RPMI7951 (cell line): ENCODE data around the gene CENPP. TPM values are rescaled to one million over a fixed set of nuclear protein-coding genes. Genes with fewer than 3 reads are reported as not detected.

Source experiments
- DNase-seq: peaks from one replicate; pipeline ENCODE4 v3.0.0-alpha.2; 2012; ENCODE audit warnings: low read depth
- total RNA-seq: library from RNA; depleted of rRNA; stranded (reverse); fragments of >200 nt; shearing (Covaris generic); gene quantifications from 2 replicates; pipeline ENCODE4 v1.2.3, GENCODE V29; 2014

The CENPP gene
- total RNA-seq, 1 experiment from 2014 or later, result 17.8 TPM

GRCh38 chr9:92598382-92598781, 272.6 kb downstream of the CENPP start:
- no peak for DNase-seq

DNA sequence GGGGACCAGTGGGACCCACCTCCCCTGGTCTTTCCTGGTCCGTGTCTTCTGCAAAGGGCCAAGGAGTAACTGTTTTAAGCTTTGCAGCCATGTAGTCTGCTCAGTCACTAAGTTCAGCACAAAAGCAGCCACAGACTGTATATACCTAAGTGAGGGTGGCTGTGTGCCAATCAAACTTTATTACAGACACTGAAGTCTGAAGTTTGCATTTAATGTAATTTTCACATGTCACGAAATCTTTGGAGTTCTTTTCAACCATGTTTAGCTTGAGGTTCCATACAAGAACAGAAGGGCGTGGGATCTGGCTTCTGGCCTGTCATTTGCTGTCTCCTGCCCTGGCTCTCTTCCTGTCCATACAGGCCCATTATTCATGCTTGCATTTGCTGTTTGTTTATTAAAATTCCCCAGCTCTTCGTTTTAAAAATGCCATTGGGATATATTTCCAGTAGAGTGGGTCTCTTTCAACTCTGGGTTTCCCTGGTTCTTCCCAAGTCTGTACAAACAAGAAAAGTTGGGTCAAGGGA, 274.2 kb downstream of the CENPP start:
- no peak for DNase-seq

DNA sequence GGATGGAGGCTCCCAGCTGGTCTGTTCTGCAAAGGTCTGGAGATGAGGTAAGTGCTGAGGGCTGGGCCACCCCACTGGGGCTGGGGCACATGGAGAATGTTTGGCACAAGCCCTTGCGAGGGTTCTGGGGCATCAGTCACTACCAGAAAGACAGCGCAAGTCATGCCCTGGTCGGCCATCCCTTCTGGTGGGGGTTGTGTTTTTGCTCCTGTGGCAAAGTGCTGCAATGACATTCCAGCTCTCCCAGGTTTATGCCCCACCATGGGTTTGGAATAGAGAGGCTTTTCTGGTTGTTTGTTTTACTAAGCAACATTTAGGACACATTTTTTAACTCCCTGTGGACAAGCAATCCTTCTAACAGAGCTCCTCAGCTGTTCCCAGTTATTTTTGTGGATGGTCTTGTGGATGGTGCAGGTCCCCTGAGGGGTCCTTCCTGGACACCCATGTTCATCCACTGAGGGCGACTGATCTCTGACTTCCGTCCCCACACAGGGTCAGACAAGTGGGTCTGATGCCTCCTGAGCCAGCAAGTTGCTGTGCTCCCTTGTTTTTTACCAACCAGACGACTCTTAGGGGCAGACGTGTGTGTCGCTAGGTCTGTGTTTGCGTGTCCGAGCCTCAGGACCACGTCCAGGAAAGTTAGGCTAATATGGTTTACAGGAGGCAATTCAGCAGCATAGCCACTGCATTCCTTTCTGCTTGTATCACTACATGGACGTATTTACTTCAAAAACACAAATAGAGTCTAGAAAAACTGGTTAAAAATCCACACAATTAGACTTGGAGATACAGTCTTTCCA, 274.9 kb downstream of the CENPP start:
- DNase-seq, result no peak

GRCh38 chr9:92601451-92601850, 275.7 kb downstream of the CENPP start:
- no peak for DNase-seq

GRCh38 chr9:92602413-92602812, 276.7 kb downstream of the CENPP start:
- no peak for DNase-seq

DNA sequence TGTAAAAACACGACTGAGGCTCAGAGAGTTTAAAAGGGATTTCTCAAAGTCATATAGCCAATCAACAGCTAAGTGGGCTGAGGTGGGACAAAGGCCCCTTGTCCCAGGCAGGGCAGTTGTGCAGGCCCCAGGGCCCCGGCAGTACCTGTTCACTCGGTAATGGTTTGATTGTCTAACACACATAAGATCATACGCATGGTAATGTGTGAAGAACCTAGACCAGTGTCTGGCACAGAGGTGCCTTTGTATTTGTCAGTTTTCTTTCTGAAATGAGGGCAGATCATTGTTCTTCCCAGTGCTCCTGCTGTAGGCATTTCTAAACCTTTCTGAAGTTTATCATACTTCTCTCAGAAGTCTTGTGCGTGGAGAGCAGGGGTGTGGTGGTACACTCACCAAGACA, 277.3 kb downstream of the CENPP start:
- DNase-seq, result no peak

- no peak for DNase-seq
Observed at GRCh38 chr9:92603990-92604389, 278.2 kb downstream of the CENPP start.

- no peak for DNase-seq
Observed at GRCh38 chr9:92605224-92605623, 279.5 kb downstream of the CENPP start.

GRCh38 chr9:92607088-92607487, 281.3 kb downstream of the CENPP start:
- DNase-seq, result no peak

DNA sequence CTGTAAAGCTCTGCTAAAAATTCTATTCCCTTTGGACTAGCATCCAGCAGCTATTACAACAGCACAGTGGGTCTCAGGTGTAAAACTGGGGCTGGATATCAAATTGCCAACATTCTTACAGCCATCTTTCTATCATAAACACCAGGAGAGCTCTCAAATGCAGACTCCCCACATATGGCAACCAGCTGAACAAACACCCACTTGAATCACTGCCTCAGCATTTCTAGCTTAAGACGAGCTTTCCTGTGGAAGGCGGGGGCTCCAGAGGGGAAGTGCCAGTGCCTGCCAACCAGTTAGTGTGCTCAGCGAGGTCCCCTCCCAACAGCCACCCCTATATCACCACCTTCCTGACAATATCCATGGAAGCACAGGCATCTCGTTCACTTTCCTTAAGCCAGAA, 282.0 kb downstream of the CENPP start:
- peak; percentile 78 for DNase-seq

- no peak for DNase-seq
Observed at GRCh38 chr9:92608241-92608908, 282.6 kb downstream of the CENPP start.

DNA sequence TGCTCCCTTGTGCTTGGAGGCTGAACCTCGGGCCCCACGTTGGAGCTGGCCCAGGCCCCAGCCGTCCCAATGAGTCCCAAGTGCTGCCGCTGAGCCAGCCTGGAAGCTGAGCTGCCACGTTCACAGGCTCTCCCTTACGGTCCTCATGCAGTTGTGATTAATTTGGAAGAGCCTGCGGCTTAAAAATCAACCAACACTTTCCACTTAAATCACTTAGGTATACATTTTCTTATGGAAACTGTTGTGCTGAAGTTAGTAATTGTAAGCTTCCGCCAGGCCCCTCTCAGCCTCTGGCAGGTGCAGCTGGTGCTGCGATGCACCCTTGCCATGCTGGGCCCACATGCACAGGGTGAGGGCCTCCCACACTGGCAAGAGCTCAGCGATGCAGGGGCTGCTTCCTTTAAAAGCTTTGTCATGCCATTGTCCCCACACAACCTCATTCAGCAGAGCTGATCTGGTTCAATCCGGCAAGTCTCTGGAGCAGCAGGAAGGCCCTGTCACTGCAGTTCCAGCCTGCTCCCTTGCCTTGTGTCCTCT, 283.2 kb downstream of the CENPP start:
- DNase-seq, result no peak

DNA sequence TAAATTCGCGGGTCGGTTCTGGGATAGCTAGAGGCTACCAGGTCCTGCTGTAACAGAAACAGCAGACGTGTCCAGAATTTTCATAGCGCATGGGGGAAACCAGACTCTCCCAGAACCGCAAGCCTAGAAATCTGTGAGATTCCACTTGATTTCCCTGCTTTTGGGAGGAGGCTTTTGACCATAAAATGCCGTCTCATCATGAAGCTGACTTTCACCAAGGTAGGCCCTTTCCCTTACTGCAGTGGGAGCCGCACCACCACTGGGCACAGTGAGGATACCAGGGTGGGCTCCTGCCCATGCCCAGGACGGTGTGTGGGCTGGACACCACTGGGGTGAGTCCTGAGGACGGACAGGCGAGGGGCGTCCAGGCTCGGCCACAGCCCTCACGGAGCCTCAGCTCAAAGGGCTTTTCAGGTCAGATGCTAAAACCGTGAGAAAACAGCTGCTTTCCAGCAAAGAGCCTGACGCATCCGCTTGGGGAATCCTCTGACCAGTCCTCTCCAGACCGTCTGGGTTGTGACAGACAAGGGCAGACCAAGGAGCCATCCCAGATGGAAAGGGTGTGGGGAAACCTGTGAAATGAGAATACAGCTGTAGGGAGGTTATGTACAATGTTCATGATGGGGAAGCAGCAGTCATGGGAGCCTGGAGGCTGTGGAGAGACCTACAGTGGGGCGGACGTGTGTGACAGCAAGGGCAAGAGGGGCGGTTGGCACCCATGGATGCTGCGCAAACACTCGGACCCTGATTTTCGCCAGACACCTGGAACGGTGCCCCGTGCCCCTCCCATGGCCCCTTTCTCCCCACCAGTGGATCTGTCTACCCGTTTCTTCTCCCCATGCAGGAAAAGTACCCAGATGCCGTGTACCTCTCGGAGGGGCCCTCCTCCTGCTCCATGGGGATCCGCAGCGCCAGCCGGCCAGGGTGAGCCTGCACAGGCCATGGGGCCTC, 285.0 kb downstream of the CENPP start:
- no peak for DNase-seq

- no peak for DNase-seq
Observed at GRCh38 chr9:92611621-92612285, 286.0 kb downstream of the CENPP start.

DNA sequence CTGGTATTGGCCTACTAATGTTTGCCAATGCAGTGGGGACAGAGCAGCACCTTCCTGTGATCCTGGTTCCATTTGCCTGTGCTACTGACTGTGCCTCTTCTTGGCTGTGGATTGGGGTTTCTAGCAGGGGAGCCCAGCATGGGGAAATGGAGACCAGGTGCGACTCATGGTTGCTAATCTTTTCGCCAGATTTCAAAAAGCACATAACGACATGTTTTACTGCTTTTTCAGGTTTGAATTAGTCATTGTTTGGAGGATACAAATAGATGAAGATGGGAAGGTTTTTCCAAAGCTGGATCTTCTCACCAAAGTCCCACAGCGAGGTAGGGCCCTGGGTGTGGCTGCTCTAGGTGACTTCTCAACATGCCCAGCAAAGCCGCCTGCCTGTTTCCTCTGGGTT, 286.5 kb downstream of the CENPP start:
- DNase-seq, result no peak

DNA sequence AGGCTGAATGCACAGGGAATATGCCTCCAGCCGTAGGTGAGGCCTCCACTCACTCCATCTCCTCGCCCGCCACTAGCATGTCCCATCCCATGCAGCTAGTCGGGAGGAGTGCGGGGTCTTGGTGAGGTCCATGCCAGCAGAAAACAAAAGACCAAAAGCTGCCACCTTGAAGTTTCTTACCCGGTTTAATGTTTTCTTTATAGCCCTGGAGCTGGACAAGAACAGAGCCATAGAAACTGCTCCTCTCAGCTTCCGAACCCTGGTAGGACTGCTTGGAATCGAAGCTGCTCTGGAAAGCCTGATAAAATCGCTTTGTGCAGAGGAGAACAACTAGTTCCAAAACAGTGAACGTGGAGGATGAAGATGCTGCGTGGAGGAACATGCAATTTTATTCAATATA, 287.1 kb downstream of the CENPP start:
- DNase-seq, result no peak

GRCh38 chr9:92613268-92614122, 287.7 kb downstream of the CENPP start:
- DNase-seq, result no peak

DNA sequence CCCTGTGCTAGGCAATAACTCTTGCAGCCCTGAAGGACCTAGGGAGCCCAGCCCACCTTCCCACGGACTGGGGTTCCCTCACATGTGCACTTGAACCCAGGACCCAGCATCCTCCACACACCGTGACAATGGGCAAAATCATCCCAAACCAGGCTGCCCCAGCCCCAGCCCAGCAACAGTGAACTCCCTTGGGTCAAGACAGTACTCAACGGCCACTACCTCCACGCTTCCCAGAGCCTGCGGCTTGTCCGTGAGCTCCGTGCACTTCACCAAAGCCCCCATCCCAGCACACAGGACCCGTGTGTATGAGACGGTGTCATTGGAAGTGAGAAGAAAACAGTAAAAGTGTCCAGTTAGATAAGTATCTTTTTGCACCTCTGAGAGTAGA, 288.4 kb downstream of the CENPP start:
- DNase-seq, result no peak

GRCh38 chr9:92614763-92615461, 289.2 kb downstream of the CENPP start:
- no peak for DNase-seq

DNA sequence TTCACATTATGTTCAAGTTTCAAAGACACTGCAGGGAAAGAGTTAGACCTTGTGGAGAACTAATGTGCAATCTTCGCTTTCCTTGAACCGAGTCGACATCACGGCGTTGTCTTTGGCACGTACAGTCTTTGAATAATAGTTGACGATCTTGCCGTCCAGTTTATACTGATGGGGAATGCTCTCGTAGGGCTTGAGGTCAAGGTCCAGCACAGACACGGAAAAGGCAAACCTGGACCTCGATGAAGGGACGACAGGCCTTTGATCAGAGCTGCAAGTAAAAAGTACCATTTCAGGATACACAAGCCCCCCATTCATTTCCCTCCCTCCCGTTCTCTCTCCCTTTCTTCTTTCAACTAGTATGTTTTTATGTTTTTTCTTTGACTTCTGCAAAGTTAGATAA, 290.0 kb downstream of the CENPP start:
- DNase-seq, result no peak
